Fibroblast of skin of left quadriceps (primary cell): ENCODE results near the gene MX1.
"Not testable (repeated sequence)": the region's sequence is repeated elsewhere in the genome, so short reads cannot be mapped to it uniquely, and the experiment has no call there.

ENCODE experiments used
- DNase-seq, 2 experiments: peaks; one replicate each; pipeline ENCODE4 v3.0.0-alpha.2; 2013; ENCODE audit warnings: low read depth in 2 of 2

Gene MX1

GRCh38 chr21:41407541-41408460, 18.2 kb upstream of the MX1 start:
- no peak for DNase-seq

GRCh38 chr21:41410361-41410760, 15.7 kb upstream of the MX1 start:
- no peak for DNase-seq

GRCh38 chr21:41410767-41411448, 15.1 kb upstream of the MX1 start:
- no peak for DNase-seq

GRCh38 chr21:41411449-41412089, 14.5 kb upstream of the MX1 start:
- DNase-seq, result no peak

GRCh38 chr21:41417505-41417904, 8.5 kb upstream of the MX1 start:
- DNase-seq, result not testable (repeated sequence)

- DNase-seq, result no peak
Observed at GRCh38 chr21:41418393-41418792, 7.6 kb upstream of the MX1 start.

GRCh38 chr21:41418956-41419680, 6.9 kb upstream of the MX1 start:
- DNase-seq, result no peak

GRCh38 chr21:41419921-41420862, 5.8 kb upstream of the MX1 start:
- peak; percentile 84 to 85 for DNase-seq

GRCh38 chr21:41420998-41421397, 5.0 kb upstream of the MX1 start:
- DNase-seq, result not testable (repeated sequence)

- no peak for DNase-seq
Observed at GRCh38 chr21:41422546-41423304, 3.3 kb upstream of the MX1 start.

- DNase-seq, result not testable (repeated sequence)
Observed at GRCh38 chr21:41423305-41423636, 2.8 kb upstream of the MX1 start.

GRCh38 chr21:41425588-41425953, 468 bp upstream of the MX1 start:
- DNase-seq, result no peak

- no peak for DNase-seq
Observed at GRCh38 chr21:41426676-41427404, 801 bp downstream of the MX1 start.

GRCh38 chr21:41427556-41427955, 1.5 kb downstream of the MX1 start:
- no peak for DNase-seq

- DNase-seq, result no peak
Observed at GRCh38 chr21:41428311-41428710, 2.3 kb downstream of the MX1 start.

GRCh38 chr21:41428847-41429246, 2.8 kb downstream of the MX1 start:
- no peak for DNase-seq

GRCh38 chr21:41429305-41429704, 3.3 kb downstream of the MX1 start:
- DNase-seq, result no peak

- no peak for DNase-seq
Observed at GRCh38 chr21:41429925-41430491, 4.0 kb downstream of the MX1 start.
